ENCODE results near the gene ANKMY1.

DNA sequence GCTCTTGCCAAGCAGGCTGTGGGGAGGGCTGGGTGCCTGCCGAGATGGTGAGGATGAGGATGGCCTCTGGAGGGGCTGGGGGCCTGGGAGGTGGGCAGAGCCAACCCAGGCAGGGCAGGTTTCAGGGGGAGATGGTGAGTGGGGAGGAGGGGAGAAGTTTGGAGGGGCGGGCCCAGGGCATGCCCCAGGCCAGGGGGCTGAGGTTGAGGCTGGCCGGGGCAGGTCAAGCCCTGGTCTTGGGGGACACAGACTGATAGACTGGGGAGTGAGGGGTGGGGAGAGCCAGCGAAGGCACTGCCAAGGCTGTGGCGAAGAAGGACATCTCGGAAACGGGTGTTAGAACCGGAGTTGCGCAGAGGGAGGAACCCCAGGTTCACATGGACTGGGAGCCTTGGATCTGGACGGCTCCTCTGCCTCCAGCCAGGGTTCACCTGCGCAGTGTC, 41.4 kb upstream of the ANKMY1 start:
- TF ChIP-seq CTCF (IDR thresholded peaks at IDR 0.05 in 8 of 11, conservative IDR thresholded peaks at IDR 0.05 in 3 of 11) (no peak), POLR2A (IDR thresholded peaks at IDR 0.05) (no peak)

Measured in spleen (tissue), 7 donors.